Head of caudate nucleus (tissue), 42 donors: ENCODE measurements around the gene UBC.
A peak's percentile ranks its signal among the peaks of the same experiment; 100 is the strongest.
"Not testable (repeated sequence)": the region's sequence is repeated elsewhere in the genome, so short reads cannot be mapped to it uniquely, and the experiment has no call there.

ENCODE experiments used
- DNase-seq, 42 donors: peaks; one replicate each; pipeline versions ENCODE4 v3.0.0 to v3.0.0-alpha.2; 2020 to 2021; ENCODE audit warnings: mixed read lengths in 7 of 42
- intact Hi-C: fragments of 100-400 bp; cut with DNase I; formaldehyde crosslinking; loops from one replicate; pipeline ENCODE4 v1.15.0; 2022

UBC gene

GRCh38 chr12:124938587-124938986 is 24.1 kb upstream of the UBC start:
- intact Hi-C loops = no loop called here
- DNase-seq = peak in 3 of 42 donors; percentile 9 to 55 (median 28)

GRCh38 chr12:124938108-124938507 is 23.7 kb upstream of the UBC start:
- DNase-seq = no peak
- intact Hi-C loops = no loop called here

GRCh38 chr12:124931528-124931927 is 17.1 kb upstream of the UBC start:
- intact Hi-C loops, DNase-seq: not testable (repeated sequence)

GRCh38 chr12:124930586-124930985 is 16.1 kb upstream of the UBC start:
- intact Hi-C loops = no loop called here
- DNase-seq = no peak

- intact Hi-C loops = no loop called here
- peak in 1 of 42 donors; percentile 13 for DNase-seq
Observed at GRCh38 chr12:124929649-124930419, 15.4 kb upstream of the UBC start.

GRCh38 chr12:124928912-124929530 is 14.6 kb upstream of the UBC start:
- intact Hi-C loops = no loop called here
- DNase-seq = peak in 1 of 42 donors; percentile 28

- DNase-seq = peak in 13 of 42 donors; percentile 17 to 68 (median 37)
- intact Hi-C loops = no loop called here
Observed at GRCh38 chr12:124928095-124928911, 13.9 kb upstream of the UBC start.

GRCh38 chr12:124927201-124928094 is 13.0 kb upstream of the UBC start:
- peak; percentile 84 to 97 (median 93) for DNase-seq

GRCh38 chr12:124925782-124926181 is 11.3 kb upstream of the UBC start:
- intact Hi-C loops = not testable (repeated sequence)

More at GRCh38 chr12:124927201-124928094, 13.0 kb upstream of the UBC start:
- intact Hi-C loops = loop anchor here (1.0 kb wide), 1 partner anchor 12 kb away; no protein-coding TSS in a partner anchor

GRCh38 chr12:124925117-124925516 is 10.7 kb upstream of the UBC start:
- intact Hi-C loops = no loop called here
- DNase-seq = peak in 1 of 42 donors; percentile 16

More at GRCh38 chr12:124925782-124926181, 11.3 kb upstream of the UBC start:
- DNase-seq = peak in 1 of 42 donors; percentile 2

GRCh38 chr12:124923905-124924734 is 9.7 kb upstream of the UBC start:
- no peak for DNase-seq
- intact Hi-C loops = no loop called here

GRCh38 chr12:124921200-124922031 is 7.0 kb upstream of the UBC start:
- intact Hi-C loops = no loop called here
- peak in 36 of 42 donors; percentile 34 to 86 (median 69) for DNase-seq

- DNase-seq = no peak
- intact Hi-C loops = no loop called here
Observed at GRCh38 chr12:124920353-124920935, 6.0 kb upstream of the UBC start.

- peak in 31 of 42 donors; percentile 42 to 83 (median 61) for DNase-seq
- intact Hi-C loops = no loop called here
Observed at GRCh38 chr12:124919521-124920352, 5.3 kb upstream of the UBC start.

GRCh38 chr12:124918622-124918988 is 4.2 kb upstream of the UBC start:
- DNase-seq, intact Hi-C loops: not testable (repeated sequence)
